Neural cell (in vitro differentiated cells): ENCODE results near the gene KRT20. TPM values are rescaled to one million over a fixed set of nuclear protein-coding genes. Genes with fewer than 3 reads are reported as not detected.

Experiments used
- H2AFZ ChIP-seq: fragments of 200-600, 300-800 bp; sonication (generic), shearing (Covaris generic); 2 replicates; pipeline ENCODE4 v1.6.0; 2014; ENCODE audit warnings: low read depth, mild to moderate bottlenecking, antibody characterized with exemption, low read length, moderate library complexity
- H3F3A ChIP-seq: fragments of 200-600 bp; shearing (Covaris generic); 2 replicates; pipeline ENCODE4 v1.6.1; 2016; ENCODE audit warnings: mild to moderate bottlenecking, moderate library complexity, mixed read lengths, antibody characterized with exemption, low read length; ENCODE audit not compliant: insufficient read depth, poor library complexity, severe bottlenecking
- H3K27ac ChIP-seq: fragments of 200-600, 300-800 bp; sonication (generic), shearing (Covaris generic); 2 replicates; pipeline ENCODE4 v1.5.1; 2014; ENCODE audit warnings: mild to moderate bottlenecking, low read length, moderate library complexity
- H3K27me3 ChIP-seq: fragments of 300-800, 200-600 bp; sonication (generic), shearing (Covaris generic); 2 replicates; pipeline ENCODE4 v1.6.0; 2014; ENCODE audit warnings: mild to moderate bottlenecking, low read depth, low read length, moderate library complexity; ENCODE audit not compliant: insufficient read depth
- H3K36me3 ChIP-seq: fragments of 300-800, 200-600 bp; sonication (generic), shearing (Covaris generic); 2 replicates; pipeline ENCODE4 v1.5.1; 2014; ENCODE audit warnings: mild to moderate bottlenecking, antibody characterized with exemption, low read length, moderate library complexity; ENCODE audit not compliant: insufficient read depth
- H3K4me2 ChIP-seq: fragments of 300-800, 200-600 bp; sonication (generic), shearing (Covaris generic); 2 replicates; pipeline ENCODE4 v1.6.0; 2014; ENCODE audit warnings: mild to moderate bottlenecking, low read length
- H3K4me3 ChIP-seq: fragments of 300-800, 200-600 bp; sonication (generic), shearing (Covaris generic); 2 replicates; pipeline ENCODE4 v1.5.1; 2014; ENCODE audit warnings: mild to moderate bottlenecking, low read length, moderate library complexity
- H3K79me2 ChIP-seq: fragments of 200-600 bp; shearing (Covaris generic); replicated peaks from 2 replicates; pipeline ENCODE4 v1.6.0; 2014; ENCODE audit warnings: mild to moderate bottlenecking, low read length, moderate library complexity; ENCODE audit not compliant: insufficient read depth
- H3K9ac ChIP-seq: fragments of 300-800, 200-600 bp; sonication (generic), shearing (Covaris generic); 2 replicates; pipeline ENCODE4 v1.6.1; 2016; ENCODE audit warnings: mild to moderate bottlenecking, low read length, mixed read lengths
- H3K9me2 ChIP-seq: fragments of 200-600 bp; shearing (Covaris generic); 2 replicates; pipeline ENCODE4 v1.6.1; 2016; ENCODE audit warnings: mild to moderate bottlenecking, low read length, mixed read lengths; ENCODE audit not compliant: insufficient read depth
- H3K9me3 ChIP-seq: fragments of 200-600, 300-800 bp; sonication (generic), shearing (Covaris generic); 2 replicates; pipeline ENCODE4 v1.6.1; 2016; ENCODE audit warnings: mild to moderate bottlenecking, mixed run types, low read length, moderate library complexity, mixed read lengths
- H4K20me1 ChIP-seq: fragments of 200-600 bp; shearing (Covaris generic); 2 replicates; pipeline ENCODE4 v1.6.1; 2016; ENCODE audit warnings: mild to moderate bottlenecking, mixed run types; ENCODE audit not compliant: insufficient read depth
- EZH2 ChIP-seq: fragments of 200-600, 300-800 bp; shearing (Covaris generic), sonication (generic); IDR thresholded peaks from 2 replicates; pipeline ENCODE4 v1.6.1; 2014; ENCODE audit warnings: antibody characterized with exemption, low read length, borderline replicate concordance, mild to moderate bottlenecking; ENCODE audit not compliant: insufficient read depth, poor library complexity, severe bottlenecking
- MXI1 ChIP-seq: fragments of 450-650 bp; conservative IDR thresholded peaks from 2 replicates; pipeline ENCODE4 v1.6.1; 2014; ENCODE audit warnings: antibody characterized with exemption, mild to moderate bottlenecking; ENCODE audit not compliant: poor library complexity, severe bottlenecking
- POLR2AphosphoS5 ChIP-seq: IDR thresholded peaks from 2 replicates; pipeline ENCODE4 v1.6.1; 2012
- RAD21 ChIP-seq: fragments of 450-650 bp; conservative IDR thresholded peaks from 2 replicates; pipeline ENCODE4 v1.6.1; 2014; ENCODE audit warnings: antibody characterized with exemption, mild to moderate bottlenecking, moderate library complexity
- SMC3 ChIP-seq: fragments of 450-650 bp; conservative IDR thresholded peaks from 2 replicates; pipeline ENCODE4 v1.6.1; 2014; ENCODE audit warnings: antibody characterized with exemption, mild to moderate bottlenecking, moderate library complexity; ENCODE audit not compliant: poor library complexity
- TAF1 ChIP-seq: IDR thresholded peaks from 2 replicates; pipeline ENCODE4 v1.6.1; 2012; ENCODE audit warnings: low read depth
- polyA plus RNA-seq: library from polyadenylated mRNA; depleted of rRNA; stranded (reverse); fragments of >200 nt; gene quantifications from 2 replicates; pipeline ENCODE4 v1.2.3, GENCODE V29; 2014
- TF ChIP-seq, protein P1 (sequence below): fragments of 450-650 bp; IDR thresholded peaks from 2 replicates; pipeline ENCODE4 v1.5.1; 2014; ENCODE audit warnings: antibody characterized with exemption, mild to moderate bottlenecking, moderate library complexity; ENCODE audit not compliant: poor library complexity, severe bottlenecking
- TF ChIP-seq, protein P2 (sequence below): IDR thresholded peaks from 2 replicates; pipeline ENCODE4 v1.6.1; 2012; ENCODE audit warnings: borderline replicate concordance

KRT20 gene
- polyA plus RNA-seq, 1 donor from 2014 or later = not detected

DNA sequence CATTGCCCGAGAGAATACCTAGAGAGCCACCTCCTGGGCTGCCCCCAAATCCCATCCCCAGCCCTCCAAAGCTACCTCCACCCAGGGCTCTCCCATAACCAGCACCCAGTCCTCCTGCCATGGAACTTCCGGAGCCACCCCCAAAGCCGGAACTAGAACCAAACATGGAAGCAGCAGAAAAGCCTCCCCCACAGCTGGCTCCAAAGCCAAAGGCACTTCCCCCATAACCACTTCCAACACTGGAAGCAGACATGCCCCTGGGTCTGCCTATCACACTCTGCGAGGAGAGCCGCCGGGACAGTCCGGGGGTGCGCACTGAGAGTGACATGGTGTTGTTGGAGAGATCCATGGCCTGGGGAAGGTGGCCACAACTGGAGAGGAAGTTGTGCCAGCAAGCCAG lies 18.2 kb downstream of the KRT20 start, which contains the start of gene KRT12:
Gene KRT12, minus strand, starts transcription at position 386 of the 400 bp plus-strand sequence. Its CDS starts 37 bp downstream, at position 349.
- Histone ChIP-seq H3K4me2 (no peak within 1 kb of the TSS), H3F3A (no peaks in the 10 kb centered on the region), H2AFZ (no peak within 1 kb of the TSS), H3K9ac (no peak within 1 kb of the TSS), H3K27ac (no peak within 1 kb of the TSS), H3K79me2 (no peaks in the 10 kb centered on the region), H3K9me2 (no peaks in the 10 kb centered on the region), H3K9me3 (no peaks in the 10 kb centered on the region), H3K27me3 (no peaks in the 10 kb centered on the region), H4K20me1 (no peaks in the 10 kb centered on the region), H3K4me3 (no peak within 1 kb of the TSS), H3K36me3 (no peaks in the 10 kb centered on the region)
- TF ChIP-seq MXI1 = no peak
- no peak for TF ChIP-seq POLR2AphosphoS5
- TF ChIP-seq, protein P1, sequence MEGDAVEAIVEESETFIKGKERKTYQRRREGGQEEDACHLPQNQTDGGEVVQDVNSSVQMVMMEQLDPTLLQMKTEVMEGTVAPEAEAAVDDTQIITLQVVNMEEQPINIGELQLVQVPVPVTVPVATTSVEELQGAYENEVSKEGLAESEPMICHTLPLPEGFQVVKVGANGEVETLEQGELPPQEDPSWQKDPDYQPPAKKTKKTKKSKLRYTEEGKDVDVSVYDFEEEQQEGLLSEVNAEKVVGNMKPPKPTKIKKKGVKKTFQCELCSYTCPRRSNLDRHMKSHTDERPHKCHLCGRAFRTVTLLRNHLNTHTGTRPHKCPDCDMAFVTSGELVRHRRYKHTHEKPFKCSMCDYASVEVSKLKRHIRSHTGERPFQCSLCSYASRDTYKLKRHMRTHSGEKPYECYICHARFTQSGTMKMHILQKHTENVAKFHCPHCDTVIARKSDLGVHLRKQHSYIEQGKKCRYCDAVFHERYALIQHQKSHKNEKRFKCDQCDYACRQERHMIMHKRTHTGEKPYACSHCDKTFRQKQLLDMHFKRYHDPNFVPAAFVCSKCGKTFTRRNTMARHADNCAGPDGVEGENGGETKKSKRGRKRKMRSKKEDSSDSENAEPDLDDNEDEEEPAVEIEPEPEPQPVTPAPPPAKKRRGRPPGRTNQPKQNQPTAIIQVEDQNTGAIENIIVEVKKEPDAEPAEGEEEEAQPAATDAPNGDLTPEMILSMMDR = no peak
- TF ChIP-seq RAD21 = no peak
- no peak for TF ChIP-seq SMC3

DNA sequence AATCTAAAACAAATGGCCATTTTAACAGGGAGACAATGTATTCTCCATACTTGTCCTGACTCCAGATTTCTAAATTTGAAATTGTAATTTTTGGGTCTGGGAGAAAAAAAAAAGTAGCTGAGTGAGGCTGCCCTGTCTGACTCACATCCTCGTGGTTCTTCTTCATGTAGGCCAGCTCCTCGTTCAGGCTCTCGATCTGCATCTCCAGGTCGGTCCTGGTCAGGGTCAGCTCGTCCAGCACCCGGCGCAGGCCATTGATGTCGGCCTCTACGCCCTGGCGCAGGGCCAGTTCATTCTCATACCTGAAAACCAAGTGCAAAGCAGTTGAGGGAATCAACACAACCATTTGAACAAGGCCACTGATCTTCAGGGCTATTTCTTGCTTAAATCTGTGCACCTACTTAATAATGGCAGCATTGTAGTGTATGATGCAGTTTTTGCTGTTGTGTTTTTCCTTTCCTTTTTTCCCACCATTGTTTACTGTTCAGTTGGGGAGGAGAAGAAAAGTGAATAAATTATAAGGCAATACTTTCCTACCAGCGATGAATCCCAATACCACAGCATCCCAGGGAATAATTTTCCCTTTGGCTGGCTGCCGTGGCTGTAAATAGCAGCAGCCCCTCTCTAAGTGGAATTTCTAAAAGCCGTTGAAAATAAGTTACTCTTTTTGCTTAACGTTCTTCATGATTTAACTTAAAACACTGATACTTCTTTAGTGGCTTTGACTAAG lies 20.2 kb downstream of the KRT20 start:
- Histone ChIP-seq H3K36me3 (no peaks in the 10 kb centered on the region), H3F3A (no peaks in the 10 kb centered on the region), H2AFZ (no peak overlapping the region), H3K9me2 (no peaks in the 10 kb centered on the region), H3K4me2 (no peak overlapping the region), H3K4me3 (no peak overlapping the region), H3K9me3 (no peaks in the 10 kb centered on the region), H4K20me1 (no peaks in the 10 kb centered on the region), H3K27ac (no peak overlapping the region), H3K9ac (no peak overlapping the region), H3K79me2 (no peaks in the 10 kb centered on the region), H3K27me3 (no peaks in the 10 kb centered on the region)
- TF ChIP-seq TAF1 (no peak), POLR2AphosphoS5 (no peak), SMC3 (no peak), EZH2 (no peak)
- TF ChIP-seq, protein P2, sequence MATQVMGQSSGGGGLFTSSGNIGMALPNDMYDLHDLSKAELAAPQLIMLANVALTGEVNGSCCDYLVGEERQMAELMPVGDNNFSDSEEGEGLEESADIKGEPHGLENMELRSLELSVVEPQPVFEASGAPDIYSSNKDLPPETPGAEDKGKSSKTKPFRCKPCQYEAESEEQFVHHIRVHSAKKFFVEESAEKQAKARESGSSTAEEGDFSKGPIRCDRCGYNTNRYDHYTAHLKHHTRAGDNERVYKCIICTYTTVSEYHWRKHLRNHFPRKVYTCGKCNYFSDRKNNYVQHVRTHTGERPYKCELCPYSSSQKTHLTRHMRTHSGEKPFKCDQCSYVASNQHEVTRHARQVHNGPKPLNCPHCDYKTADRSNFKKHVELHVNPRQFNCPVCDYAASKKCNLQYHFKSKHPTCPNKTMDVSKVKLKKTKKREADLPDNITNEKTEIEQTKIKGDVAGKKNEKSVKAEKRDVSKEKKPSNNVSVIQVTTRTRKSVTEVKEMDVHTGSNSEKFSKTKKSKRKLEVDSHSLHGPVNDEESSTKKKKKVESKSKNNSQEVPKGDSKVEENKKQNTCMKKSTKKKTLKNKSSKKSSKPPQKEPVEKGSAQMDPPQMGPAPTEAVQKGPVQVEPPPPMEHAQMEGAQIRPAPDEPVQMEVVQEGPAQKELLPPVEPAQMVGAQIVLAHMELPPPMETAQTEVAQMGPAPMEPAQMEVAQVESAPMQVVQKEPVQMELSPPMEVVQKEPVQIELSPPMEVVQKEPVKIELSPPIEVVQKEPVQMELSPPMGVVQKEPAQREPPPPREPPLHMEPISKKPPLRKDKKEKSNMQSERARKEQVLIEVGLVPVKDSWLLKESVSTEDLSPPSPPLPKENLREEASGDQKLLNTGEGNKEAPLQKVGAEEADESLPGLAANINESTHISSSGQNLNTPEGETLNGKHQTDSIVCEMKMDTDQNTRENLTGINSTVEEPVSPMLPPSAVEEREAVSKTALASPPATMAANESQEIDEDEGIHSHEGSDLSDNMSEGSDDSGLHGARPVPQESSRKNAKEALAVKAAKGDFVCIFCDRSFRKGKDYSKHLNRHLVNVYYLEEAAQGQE = no peak
